Parathyroid adenoma (tissue), 2 donors: ENCODE measurements around the gene KRT86.

ENCODE experiments used
- H2AFZ ChIP-seq: fragments of 300-600 bp; sonication (generic); one replicate; pipeline ENCODE4 v1.7.0; 2017; ENCODE audit warnings: antibody characterized with exemption, mild to moderate bottlenecking
- H3K27ac ChIP-seq: fragments of 300-600 bp; sonication (generic); one replicate; pipeline ENCODE4 v1.7.0; 2017
- H3K27me3 ChIP-seq: fragments of 300-600 bp; sonication (generic); one replicate; pipeline ENCODE4 v1.7.0; 2017; ENCODE audit warnings: low read length; ENCODE audit not compliant: control insufficient read depth, insufficient read depth
- H3K36me3 ChIP-seq: fragments of 300-600 bp; sonication (generic); one replicate; pipeline ENCODE4 v1.7.0; 2017; ENCODE audit warnings: low read length; ENCODE audit not compliant: control insufficient read depth, insufficient read depth
- H3K4me1 ChIP-seq: fragments of 300-600 bp; sonication (generic); one replicate; pipeline ENCODE4 v1.7.0; 2017; ENCODE audit warnings: control low read depth
- H3K4me2 ChIP-seq: fragments of 300-600 bp; sonication (generic); one replicate; pipeline ENCODE4 v1.7.0; 2017; ENCODE audit warnings: low read length
- H3K4me3 ChIP-seq: fragments of 300-600 bp; sonication (generic); one replicate; pipeline ENCODE4 v1.7.0; 2017; ENCODE audit warnings: low read depth, low read length
- H3K79me2 ChIP-seq: fragments of 300-600 bp; sonication (generic); one replicate; pipeline ENCODE4 v1.7.0; 2017; ENCODE audit warnings: control low read depth
- H3K9ac ChIP-seq: fragments of 300-600 bp; sonication (generic); one replicate; pipeline ENCODE4 v1.7.0; 2017; ENCODE audit warnings: mild to moderate bottlenecking
- H3K9me3 ChIP-seq: fragments of 300-600 bp; sonication (generic); one replicate; pipeline ENCODE4 v1.7.0; 2017; ENCODE audit warnings: low read length; ENCODE audit not compliant: control insufficient read depth
- TF ChIP-seq, protein P1 (sequence below): fragments of 300-600 bp; sonication (generic); IDR thresholded peaks from one replicate; pipeline ENCODE4 v1.7.0; 2017; ENCODE audit warnings: antibody characterized with exemption, mild to moderate bottlenecking
- donor health status: primary hyperparathyroidism.

KRT86 gene

DNA sequence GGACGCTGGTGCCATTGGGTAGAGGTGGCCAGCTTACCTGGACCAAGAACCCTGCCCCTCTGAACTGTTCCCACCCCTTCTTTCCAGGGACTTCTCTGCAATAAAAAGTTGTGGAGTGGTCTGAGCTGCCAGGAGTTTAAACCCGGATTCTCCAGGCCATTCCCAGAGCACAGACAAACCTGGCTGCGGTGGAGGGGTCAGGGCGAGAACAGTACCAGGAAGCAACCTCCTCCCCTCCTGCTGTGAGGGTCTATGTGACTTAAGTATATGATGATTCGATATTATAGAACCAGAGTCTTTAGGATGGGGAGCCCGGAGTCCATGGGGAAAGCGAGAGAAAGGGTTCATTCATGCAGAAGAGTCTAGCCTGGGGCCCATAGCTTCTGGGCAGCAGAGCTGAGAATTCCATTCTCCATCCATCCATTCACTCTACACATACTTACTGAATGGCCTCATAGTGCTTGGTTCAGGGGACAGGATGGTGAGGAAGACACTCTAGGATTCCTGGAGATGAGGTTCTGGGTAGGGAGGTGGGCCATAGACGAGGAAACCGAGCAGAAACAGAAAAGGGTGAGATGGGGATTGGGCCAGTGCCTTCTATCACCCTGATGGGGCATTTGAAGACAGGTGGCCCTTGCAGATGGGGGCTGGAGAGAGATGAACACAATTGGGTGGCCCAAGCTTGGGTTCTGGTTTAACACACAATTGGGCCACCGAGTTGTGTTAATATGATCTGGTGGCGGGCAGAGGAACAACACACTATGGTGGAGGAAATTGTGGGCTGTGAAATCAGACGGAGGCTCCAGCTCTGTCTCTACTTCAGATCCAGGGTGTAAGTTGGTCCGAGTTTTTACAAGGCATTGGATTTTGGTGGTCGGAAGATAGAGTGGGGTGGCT is 5.2 kb downstream of the KRT86 start:
- TF ChIP-seq, protein P1, sequence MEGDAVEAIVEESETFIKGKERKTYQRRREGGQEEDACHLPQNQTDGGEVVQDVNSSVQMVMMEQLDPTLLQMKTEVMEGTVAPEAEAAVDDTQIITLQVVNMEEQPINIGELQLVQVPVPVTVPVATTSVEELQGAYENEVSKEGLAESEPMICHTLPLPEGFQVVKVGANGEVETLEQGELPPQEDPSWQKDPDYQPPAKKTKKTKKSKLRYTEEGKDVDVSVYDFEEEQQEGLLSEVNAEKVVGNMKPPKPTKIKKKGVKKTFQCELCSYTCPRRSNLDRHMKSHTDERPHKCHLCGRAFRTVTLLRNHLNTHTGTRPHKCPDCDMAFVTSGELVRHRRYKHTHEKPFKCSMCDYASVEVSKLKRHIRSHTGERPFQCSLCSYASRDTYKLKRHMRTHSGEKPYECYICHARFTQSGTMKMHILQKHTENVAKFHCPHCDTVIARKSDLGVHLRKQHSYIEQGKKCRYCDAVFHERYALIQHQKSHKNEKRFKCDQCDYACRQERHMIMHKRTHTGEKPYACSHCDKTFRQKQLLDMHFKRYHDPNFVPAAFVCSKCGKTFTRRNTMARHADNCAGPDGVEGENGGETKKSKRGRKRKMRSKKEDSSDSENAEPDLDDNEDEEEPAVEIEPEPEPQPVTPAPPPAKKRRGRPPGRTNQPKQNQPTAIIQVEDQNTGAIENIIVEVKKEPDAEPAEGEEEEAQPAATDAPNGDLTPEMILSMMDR = no peak
- Histone ChIP-seq H3K9me3 (no peaks in the 10 kb centered on the region), H3K9ac (no peak overlapping the region), H3K27me3 (no peaks in the 10 kb centered on the region), H3K79me2 (no peaks in the 10 kb centered on the region), H3K27ac (no peak overlapping the region), H3K4me3 (no peak overlapping the region), H3K4me2 (no peak overlapping the region), H3K4me1 (peaks cover 4% of the 10 kb centered on the region), H3K36me3 (no peaks in the 10 kb centered on the region), H2AFZ (no peak overlapping the region)

DNA sequence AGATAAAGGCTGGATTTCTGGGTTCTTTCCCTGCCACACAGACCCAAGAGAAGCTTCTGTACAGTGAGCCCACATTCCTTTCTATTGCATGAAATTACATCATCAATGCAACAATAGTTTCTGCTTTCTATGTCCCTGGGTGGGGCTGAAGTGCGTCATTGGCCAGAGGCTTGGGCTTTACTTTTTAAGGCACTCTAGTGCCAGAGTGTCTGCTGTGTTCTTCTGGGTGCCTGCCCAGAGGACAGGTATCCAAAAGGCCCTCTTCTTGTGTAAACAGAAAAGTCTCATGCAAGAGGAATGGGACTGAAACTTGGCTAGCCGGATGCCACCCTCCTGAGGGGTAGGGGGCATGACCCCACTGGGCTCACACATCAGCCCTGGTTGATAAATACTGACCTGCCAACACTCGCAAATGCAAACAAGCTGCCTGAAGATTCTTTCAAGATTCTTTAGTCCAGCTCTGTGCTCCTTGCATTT is 5.9 kb downstream of the KRT86 start:
- no peak overlapping the region for H2AFZ ChIP-seq
- no peak overlapping the region for H3K9ac ChIP-seq
- H3K9me3 ChIP-seq = no peaks in the 10 kb centered on the region
- no peaks in the 10 kb centered on the region for H3K79me2 ChIP-seq
- H3K27ac ChIP-seq = no peak overlapping the region
- no peak overlapping the region for H3K4me2 ChIP-seq
- TF ChIP-seq, protein P1 = no peak
- no peaks in the 10 kb centered on the region for H3K36me3 ChIP-seq
- no peak overlapping the region for H3K4me3 ChIP-seq
- H3K4me1 ChIP-seq = peaks cover 4% of the 10 kb centered on the region
- no peaks in the 10 kb centered on the region for H3K27me3 ChIP-seq

GRCh38 chr12:52280796-52281560 is 6.5 kb downstream of the KRT86 start:
- H2AFZ ChIP-seq = no peak overlapping the region
- no peak overlapping the region for H3K9ac ChIP-seq
- peaks cover 4% of the 10 kb centered on the region for H3K4me1 ChIP-seq
- no peak overlapping the region for H3K4me3 ChIP-seq
- H3K36me3 ChIP-seq = no peaks in the 10 kb centered on the region
- H3K79me2 ChIP-seq = no peaks in the 10 kb centered on the region
- no peak overlapping the region for H3K27ac ChIP-seq
- TF ChIP-seq, protein P1 = no peak
- no peaks in the 10 kb centered on the region for H3K27me3 ChIP-seq
- no peak overlapping the region for H3K4me2 ChIP-seq
- H3K9me3 ChIP-seq = no peaks in the 10 kb centered on the region

- Histone ChIP-seq H3K79me2 (no peaks in the 10 kb centered on the region), H3K9ac (no peak overlapping the region), H3K4me1 (no peaks in the 10 kb centered on the region), H3K9me3 (no peaks in the 10 kb centered on the region), H3K4me3 (no peak overlapping the region), H2AFZ (no peak overlapping the region), H3K4me2 (no peak overlapping the region), H3K36me3 (no peaks in the 10 kb centered on the region), H3K27me3 (no peaks in the 10 kb centered on the region), H3K27ac (no peak overlapping the region)
- TF ChIP-seq, protein P1 = no peak
Observed at GRCh38 chr12:52284562-52285171, 10.2 kb downstream of the KRT86 start.
